H1 (cell line): ENCODE results near the gene BNC1. TPM values are rescaled to one million over a fixed set of nuclear protein-coding genes. Genes with fewer than 3 reads are reported as not detected.

ENCODE experiments used
- ASH2L ChIP-seq: fragments of 200-600, 300-600 bp; sonication (generic); IDR thresholded peaks from one replicate; pipeline ENCODE4 v1.7.1; 2017; ENCODE audit warnings: low read length
- polyA plus RNA-seq, 7 experiments: library from polyadenylated mRNA; depleted of rRNA in 3 of 7; stranded (reverse) in 5 of 7; unstranded in 2 of 7; fragments of >200 nt in 5 of 7; fragments of 200-250 nt in 2 of 7; gene quantifications; 1 replicate in 5 of 7; 2 replicates in 1 of 7; 4 replicates in 1 of 7; pipeline versions ENCODE4 v1.2.1 to v1.2.3, GENCODE V29; 2011 to 2013; ENCODE audit warnings: missing spikeins in 2 of 7, mixed read lengths in 2 of 7
- total RNA-seq: library from RNA; stranded (reverse); fragmentation: NEBNext Ultra II Directional; extraction: Animal tissue kit (Norgen Biotek cat#: 25700); gene quantifications from 2 replicates; pipeline ENCODE4 v1.2.1, GENCODE V29; 2021

Gene BNC1
- total and polyA plus RNA-seq, 2 of the 8 experiments (the other 6 are each of a cell fraction or from before 2014, with no cell fraction given): 0.99 to 2.1 TPM

DNA sequence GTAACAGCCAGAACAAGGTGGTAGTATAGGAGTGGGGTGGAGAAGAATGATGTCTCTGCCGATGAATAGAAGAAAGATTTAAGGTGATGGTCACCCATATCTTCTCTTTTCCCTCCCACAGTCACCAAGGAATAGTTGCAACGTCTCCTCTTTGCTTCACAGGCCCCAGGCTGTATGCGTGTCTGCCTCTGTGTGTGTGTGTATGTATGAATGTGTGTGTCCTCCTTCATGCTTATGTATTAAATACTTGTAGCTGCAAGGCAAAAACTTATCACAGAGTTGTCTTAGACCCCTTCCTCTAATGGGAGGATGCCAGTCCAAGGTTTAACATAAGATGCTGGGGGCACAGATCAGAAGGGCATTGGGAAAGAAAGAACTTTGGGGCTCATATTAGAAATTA is 19.1 kb upstream of the BNC1 start (continued):
- no peak for TF ChIP-seq ASH2L
